ENCODE data around the gene SPDYE11. TPM values are rescaled to one million over a fixed set of nuclear protein-coding genes. Genes with fewer than 3 reads are reported as not detected.

The SPDYE11 gene
- total RNA-seq, 2 experiments from 2014 or later, result not detected

Other genes starting within 250 kb of the SPDYE11 start
- 1 to 10 TPM; 3.9 to 4.7 TPM for gene TYW1B, start 229.7 kb downstream of the SPDYE11 start, total RNA-seq
- gene POM121, start 132.8 kb downstream of the SPDYE11 start, total RNA-seq, result 10 to 100 TPM; 79.4 to 83.6 TPM
- gene TRIM74, start 88.4 kb downstream of the SPDYE11 start, total RNA-seq, result 1 to 10 TPM; 2.2 to 3.8 TPM
- not detected for gene SPDYE8, start 28.1 kb downstream of the SPDYE11 start, total RNA-seq
- not detected for gene SPDYE9, start 28.1 kb upstream of the SPDYE11 start, total RNA-seq

Measured in CD8-positive, alpha-beta T cell (primary cell).